KMS-11 (cell line): ENCODE results near the gene FSHB.

Experiments
- H2AFZ ChIP-seq: fragments of 200-600 bp; sonication (generic); 2 replicates; pipeline ENCODE4 v1.6.1; 2016; ENCODE audit warnings: antibody characterized with exemption, mixed run types, low read depth
- H3K27ac ChIP-seq: fragments of 200-600 bp; sonication (generic); 2 replicates; pipeline ENCODE4 v1.6.1; 2016; ENCODE audit warnings: mild to moderate bottlenecking, mixed run types
- H3K27me3 ChIP-seq: fragments of 200-600 bp; sonication (generic); 2 replicates; pipeline ENCODE4 v1.6.1; 2017; ENCODE audit warnings: mild to moderate bottlenecking, low read depth, mixed run types, moderate library complexity; ENCODE audit not compliant: insufficient read depth
- H3K36me3 ChIP-seq: fragments of 200-600 bp; sonication (generic); 2 replicates; pipeline ENCODE4 v1.6.1; 2017; ENCODE audit warnings: mild to moderate bottlenecking, mixed run types; ENCODE audit not compliant: insufficient read depth
- H3K4me1 ChIP-seq: fragments of 200-600 bp; sonication (generic); 2 replicates; pipeline ENCODE4 v1.6.1; 2016; ENCODE audit warnings: mild to moderate bottlenecking, low read depth, mixed run types; ENCODE audit not compliant: poor library complexity, severe bottlenecking
- H3K4me2 ChIP-seq: fragments of 200-600 bp; sonication (generic); 2 replicates; pipeline ENCODE4 v1.7.0; 2016; ENCODE audit warnings: mild to moderate bottlenecking, mixed run types
- H3K4me3 ChIP-seq: fragments of 200-600 bp; sonication (generic); IDR thresholded peaks from 2 replicates; pipeline ENCODE4 v1.6.1; 2017; ENCODE audit warnings: low read depth, low read length, mixed read lengths; ENCODE audit not compliant: insufficient read depth
- H3K79me2 ChIP-seq: fragments of 200-600 bp; sonication (generic); 2 replicates; pipeline ENCODE4 v1.6.1; 2016; ENCODE audit warnings: low read depth, mixed run types; ENCODE audit not compliant: insufficient read depth
- H3K9ac ChIP-seq: fragments of 200-600 bp; sonication (generic); 2 replicates; pipeline ENCODE4 v1.6.1; 2016; ENCODE audit warnings: mild to moderate bottlenecking, mixed run types
- H4K20me1 ChIP-seq: fragments of 200-600 bp; sonication (generic); 2 replicates; pipeline ENCODE4 v1.6.1; 2016; ENCODE audit warnings: mild to moderate bottlenecking, mixed run types; ENCODE audit not compliant: insufficient read depth
- CTCF ChIP-seq: fragments of 200-600 bp; sonication (generic); conservative IDR thresholded peaks from 2 replicates; pipeline ENCODE4 v1.6.1; 2017; ENCODE audit warnings: low read depth, mild to moderate bottlenecking, antibody characterized with exemption, low read length, moderate library complexity, mixed read lengths

The FSHB gene

GRCh38 chr11:30210357-30210756 is 20.5 kb upstream of the FSHB start:
- H3K4me2 ChIP-seq: no peak overlapping the region
- H4K20me1 ChIP-seq: no peaks in the 10 kb centered on the region
- no peak for TF ChIP-seq CTCF
- H2AFZ ChIP-seq: no peak overlapping the region
- H3K4me3 ChIP-seq: no peak overlapping the region
- H3K27ac ChIP-seq: no peak overlapping the region
- H3K9ac ChIP-seq: no peak overlapping the region
- H3K36me3 ChIP-seq: no peaks in the 10 kb centered on the region
- H3K79me2 ChIP-seq: no peaks in the 10 kb centered on the region
- H3K27me3 ChIP-seq: no peaks in the 10 kb centered on the region
- H3K4me1 ChIP-seq: no peaks in the 10 kb centered on the region

- Histone ChIP-seq H3K4me2 (no peak overlapping the region), H3K4me3 (no peak overlapping the region), H2AFZ (no peak overlapping the region), H4K20me1 (no peaks in the 10 kb centered on the region), H3K27me3 (no peaks in the 10 kb centered on the region), H3K27ac (no peak overlapping the region), H3K36me3 (no peaks in the 10 kb centered on the region), H3K9ac (no peak overlapping the region), H3K79me2 (no peaks in the 10 kb centered on the region), H3K4me1 (no peaks in the 10 kb centered on the region)
- TF ChIP-seq CTCF: no peak
Observed at GRCh38 chr11:30216534-30216933, 14.3 kb upstream of the FSHB start.

GRCh38 chr11:30218278-30218677 is 12.5 kb upstream of the FSHB start:
- Histone ChIP-seq H3K9ac (no peak overlapping the region), H3K36me3 (no peaks in the 10 kb centered on the region), H3K27ac (no peak overlapping the region), H3K79me2 (no peaks in the 10 kb centered on the region), H4K20me1 (no peaks in the 10 kb centered on the region), H3K4me2 (no peak overlapping the region), H3K4me1 (no peaks in the 10 kb centered on the region), H2AFZ (no peak overlapping the region), H3K27me3 (no peaks in the 10 kb centered on the region), H3K4me3 (no peak overlapping the region)
- no peak for TF ChIP-seq CTCF

- Histone ChIP-seq H2AFZ (no peak overlapping the region), H3K9ac (no peak overlapping the region)
Observed at GRCh38 chr11:30225642-30226041, 5.2 kb upstream of the FSHB start.

More at GRCh38 chr11:30225642-30226041, 5.2 kb upstream of the FSHB start:
- Histone ChIP-seq H3K4me3 (no peak overlapping the region), H3K4me1 (no peaks in the 10 kb centered on the region), H4K20me1 (no peaks in the 10 kb centered on the region), H3K36me3 (no peaks in the 10 kb centered on the region), H3K79me2 (no peaks in the 10 kb centered on the region), H3K4me2 (no peak overlapping the region), H3K27ac (no peak overlapping the region), H3K27me3 (no peaks in the 10 kb centered on the region)
- no peak for TF ChIP-seq CTCF
